Stomach (tissue), 4 donors: ENCODE results near the gene DGAT2.

Experiments
- EP300 ChIP-seq: sonication (generic); formaldehyde crosslinking; IDR thresholded peaks from one replicate; pipeline ENCODE4 v1.6.1; 2017; ENCODE audit warnings: antibody characterized with exemption
- POLR2A ChIP-seq, 4 donors: fragments of 450-650 bp; IDR thresholded peaks; one replicate each; pipeline ENCODE4 v1.6.1; 2016; ENCODE audit warnings: antibody characterized with exemption in 4 of 4, control low read depth in 2 of 4, mild to moderate bottlenecking in 1 of 4, moderate library complexity in 1 of 4
- POLR2AphosphoS5 ChIP-seq, 3 donors: sonication (generic); formaldehyde crosslinking; IDR thresholded peaks; one replicate each; pipeline ENCODE4 v1.6.1; 2016; ENCODE audit warnings: antibody characterized with exemption in 3 of 3
- TF ChIP-seq, protein P1 (sequence below), 7 experiments: fragments of 450-650 bp in 4 of 7; fragments of 200-600 bp in 3 of 7; sonication (generic) in 3 of 7; IDR thresholded peaks; one replicate each; pipeline ENCODE4 v1.5.1; 2016 to 2019; ENCODE audit warnings: antibody characterized with exemption in 7 of 7, control low read depth in 2 of 7, mild to moderate bottlenecking in 1 of 7

GRCh38 chr11:75779960-75780359 lies 11.4 kb downstream of the DGAT2 start:
- TF ChIP-seq, protein P1, sequence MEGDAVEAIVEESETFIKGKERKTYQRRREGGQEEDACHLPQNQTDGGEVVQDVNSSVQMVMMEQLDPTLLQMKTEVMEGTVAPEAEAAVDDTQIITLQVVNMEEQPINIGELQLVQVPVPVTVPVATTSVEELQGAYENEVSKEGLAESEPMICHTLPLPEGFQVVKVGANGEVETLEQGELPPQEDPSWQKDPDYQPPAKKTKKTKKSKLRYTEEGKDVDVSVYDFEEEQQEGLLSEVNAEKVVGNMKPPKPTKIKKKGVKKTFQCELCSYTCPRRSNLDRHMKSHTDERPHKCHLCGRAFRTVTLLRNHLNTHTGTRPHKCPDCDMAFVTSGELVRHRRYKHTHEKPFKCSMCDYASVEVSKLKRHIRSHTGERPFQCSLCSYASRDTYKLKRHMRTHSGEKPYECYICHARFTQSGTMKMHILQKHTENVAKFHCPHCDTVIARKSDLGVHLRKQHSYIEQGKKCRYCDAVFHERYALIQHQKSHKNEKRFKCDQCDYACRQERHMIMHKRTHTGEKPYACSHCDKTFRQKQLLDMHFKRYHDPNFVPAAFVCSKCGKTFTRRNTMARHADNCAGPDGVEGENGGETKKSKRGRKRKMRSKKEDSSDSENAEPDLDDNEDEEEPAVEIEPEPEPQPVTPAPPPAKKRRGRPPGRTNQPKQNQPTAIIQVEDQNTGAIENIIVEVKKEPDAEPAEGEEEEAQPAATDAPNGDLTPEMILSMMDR (IDR thresholded peaks at IDR 0.05), result no peak
- TF ChIP-seq POLR2A (IDR thresholded peaks at IDR 0.05) (no peak), POLR2AphosphoS5 (IDR thresholded peaks at IDR 0.05) (no peak), EP300 (no peak)
